IMR-90 (cell line): ENCODE results near the gene TRABD2A. TPM values are rescaled to one million over a fixed set of nuclear protein-coding genes. Genes with fewer than 3 reads are reported as not detected.

ENCODE experiments used
- ATAC-seq: fragments of 200-7000 bp; cut with Tn5 transposase; 2 replicates; pipeline ENCODE4 v1.9.1; 2020; ENCODE audit warnings: low read depth, mild to moderate bottlenecking, moderate library complexity
- BruUV-seq: library from RNA; stranded (reverse); fragments of 400-500 nt; replicated peaks from 2 replicates; lab custom pipeline; 2021; lab: Mats Ljungman, UMichigan
- CTCF ChIA-PET: fragments of 300-600 bp; formaldehyde crosslinking; extraction: SDS; loops from one replicate; lab custom pipeline; 2021; ENCODE audit warnings: antibody characterized with exemption; lab: Yijun Ruan, JAX
- POLR2A ChIA-PET: fragments of 300-600 bp; sonication (Branson Sonifier 250); formaldehyde crosslinking; loops from one replicate; lab custom pipeline; 2022; ENCODE audit warnings: antibody characterized with exemption; ENCODE audit not compliant: unreplicated experiment; lab: Charles Lee
- DNase-seq: peaks from one replicate; pipeline ENCODE4 v3.0.0; 2013
- H2AFZ ChIP-seq: replicated peaks from 2 replicates; pipeline ENCODE3; 2013; ENCODE audit warnings: low read length, mild to moderate bottlenecking; ENCODE audit not compliant: poor library complexity
- H2AK5ac ChIP-seq: 2 replicates; pipeline ENCODE4 v1.6.1; 2013; ENCODE audit warnings: low read depth, low read length, inconsistent platforms
- H2AK9ac ChIP-seq: replicated peaks from 2 replicates; pipeline ENCODE3; 2013; ENCODE audit warnings: mild to moderate bottlenecking, low read depth, low read length, moderate library complexity; ENCODE audit not compliant: poor library complexity
- H2BK120ac ChIP-seq: 2 replicates; pipeline ENCODE4 v1.6.1; 2013; ENCODE audit warnings: low read depth, low read length, inconsistent platforms
- H2BK15ac ChIP-seq: 3 replicates; pipeline ENCODE4 v1.6.1; 2013; ENCODE audit warnings: low read depth, low read length, inconsistent platforms
- H2BK20ac ChIP-seq: 2 replicates; pipeline ENCODE4 v1.6.1; 2013; ENCODE audit warnings: low read depth, mild to moderate bottlenecking, inconsistent platforms, low read length, moderate library complexity
- H2BK5ac ChIP-seq: 2 replicates; pipeline ENCODE4 v1.6.1; 2013; ENCODE audit warnings: mild to moderate bottlenecking, low read depth, low read length, inconsistent platforms; ENCODE audit not compliant: poor library complexity, severe bottlenecking
- H3K14ac ChIP-seq: replicated peaks from 2 replicates; pipeline ENCODE4 v1.6.1; 2013; ENCODE audit warnings: low read depth, low read length, inconsistent platforms
- H3K18ac ChIP-seq: 2 replicates; pipeline ENCODE4 v1.6.1; 2013; ENCODE audit warnings: low read depth, low read length, control low read depth
- H3K23ac ChIP-seq: 2 replicates; pipeline ENCODE4 v1.6.1; 2013; ENCODE audit warnings: low read depth, low read length, inconsistent platforms
- H3K27ac ChIP-seq: 2 replicates; pipeline ENCODE4 v1.5.1; 2013; ENCODE audit warnings: mild to moderate bottlenecking, control low read depth, low read length; ENCODE audit not compliant: insufficient read depth
- H3K27me3 ChIP-seq: 2 replicates; pipeline ENCODE4 v1.6.1; 2013; ENCODE audit warnings: low read length; ENCODE audit not compliant: control insufficient read depth, insufficient read depth
- H3K36me3 ChIP-seq: 2 replicates; pipeline ENCODE4 v1.6.1; 2013; ENCODE audit warnings: low read length, mixed read lengths; ENCODE audit not compliant: control insufficient read depth, insufficient read depth
- H3K4ac ChIP-seq: 2 replicates; pipeline ENCODE4 v1.6.1; 2013; ENCODE audit warnings: low read depth, low read length, inconsistent platforms
- H3K4me1 ChIP-seq: 2 replicates; pipeline ENCODE4 v1.6.1; 2013; ENCODE audit warnings: low read length, mixed read lengths; ENCODE audit not compliant: control insufficient read depth, insufficient read depth
- H3K4me2 ChIP-seq: 2 replicates; pipeline ENCODE4 v1.6.1; 2013; ENCODE audit warnings: low read depth, mild to moderate bottlenecking, control low read depth, low read length, moderate library complexity
- H3K4me3 ChIP-seq: 2 replicates; pipeline ENCODE4 v1.5.1; 2013; ENCODE audit warnings: low read depth, mild to moderate bottlenecking, control low read depth, low read length, moderate library complexity; ENCODE audit not compliant: insufficient read depth
- H3K56ac ChIP-seq: 2 replicates; pipeline ENCODE4 v1.6.1; 2013; ENCODE audit warnings: low read length, inconsistent platforms; ENCODE audit not compliant: insufficient read depth; ENCODE audit errors: extremely low read depth
- H3K79me1 ChIP-seq, 2 experiments: 2 replicates each; pipeline ENCODE4 v1.6.1; 2013; ENCODE audit warnings: low read length in 2 of 2, inconsistent platforms in 1 of 2, low read depth in 1 of 2
- H3K9ac ChIP-seq: 2 replicates; pipeline ENCODE4 v1.6.1; 2013; ENCODE audit warnings: low read depth, low read length, control low read depth
- H3K9me1 ChIP-seq: 2 replicates; pipeline ENCODE4 v1.6.1; 2013; ENCODE audit warnings: low read length, inconsistent platforms; ENCODE audit not compliant: insufficient read depth
- H3K9me3 ChIP-seq: 2 replicates; pipeline ENCODE4 v1.6.1; 2013; ENCODE audit warnings: low read length; ENCODE audit not compliant: control insufficient read depth, insufficient read depth
- H4K20me1 ChIP-seq: 2 replicates; pipeline ENCODE4 v1.6.1; 2013; ENCODE audit warnings: low read length, inconsistent platforms; ENCODE audit not compliant: insufficient read depth
- H4K5ac ChIP-seq: 2 replicates; pipeline ENCODE4 v1.6.1; 2013; ENCODE audit warnings: mild to moderate bottlenecking, low read depth, low read length, control low read depth
- H4K8ac ChIP-seq, 2 experiments: 2 replicates each; pipeline ENCODE4 v1.6.1; 2013; ENCODE audit warnings: low read depth in 2 of 2, low read length in 2 of 2, control low read depth in 1 of 2, inconsistent platforms in 1 of 2
- H4K91ac ChIP-seq: 2 replicates; pipeline ENCODE4 v1.6.1; 2013; ENCODE audit warnings: low read depth, low read length, inconsistent platforms; ENCODE audit not compliant: insufficient read depth
- BHLHE40 ChIP-seq: fragments of 150-350 bp; IDR thresholded peaks from 2 replicates; pipeline ENCODE4 v1.6.1; 2016; ENCODE audit warnings: mild to moderate bottlenecking, low read depth, low read length
- CEBPB ChIP-seq: IDR thresholded peaks from 2 replicates; pipeline ENCODE4 v1.6.1; 2012; ENCODE audit warnings: low read depth, low read length, improper control_type of control experiment
- CHD1 ChIP-seq: IDR thresholded peaks from 2 replicates; pipeline ENCODE4 v1.6.1; 2012; ENCODE audit warnings: low read depth, low read length, improper control_type of control experiment
- CTCF ChIP-seq: conservative IDR thresholded peaks from 2 replicates; pipeline ENCODE4 v1.5.1; 2012; ENCODE audit warnings: mild to moderate bottlenecking, low read depth, low read length, improper control_type of control experiment
- FOS ChIP-seq: fragments of 150-350 bp; IDR thresholded peaks from 2 replicates; pipeline ENCODE4 v1.6.1; 2016; ENCODE audit warnings: low read depth, low read length
- MAFK ChIP-seq: IDR thresholded peaks from 2 replicates; pipeline ENCODE4 v1.6.1; 2012; ENCODE audit warnings: low read depth, low read length, improper control_type of control experiment
- MAZ ChIP-seq: IDR thresholded peaks from 2 replicates; pipeline ENCODE4 v1.6.1; 2012; ENCODE audit warnings: low read depth, mild to moderate bottlenecking, low read length, improper control_type of control experiment, moderate library complexity, borderline replicate concordance
- MXI1 ChIP-seq: IDR thresholded peaks from 2 replicates; pipeline ENCODE4 v1.6.1; 2012; ENCODE audit warnings: low read depth, mild to moderate bottlenecking, low read length, moderate library complexity, borderline replicate concordance
- NFE2L2 ChIP-seq: fragments of 150-350 bp; IDR thresholded peaks from 2 replicates; pipeline ENCODE4 v1.6.1; 2016; ENCODE audit warnings: low read depth, mild to moderate bottlenecking, low read length
- RAD21 ChIP-seq: IDR thresholded peaks from 2 replicates; pipeline ENCODE4 v1.6.1; 2012; ENCODE audit warnings: low read length, improper control_type of control experiment
- RCOR1 ChIP-seq: IDR thresholded peaks from 2 replicates; pipeline ENCODE4 v1.6.1; 2012; ENCODE audit warnings: mild to moderate bottlenecking, low read length, improper control_type of control experiment; ENCODE audit not compliant: insufficient replicate concordance
- SMC3 ChIP-seq: fragments of 150-350 bp; IDR thresholded peaks from 2 replicates; pipeline ENCODE4 v1.6.1; 2016; ENCODE audit warnings: low read depth, mild to moderate bottlenecking, antibody characterized with exemption, low read length, moderate library complexity
- USF2 ChIP-seq: fragments of 150-350 bp; IDR thresholded peaks from 2 replicates; pipeline ENCODE4 v1.6.1; 2017; ENCODE audit warnings: mild to moderate bottlenecking, antibody characterized with exemption, low read length, low read depth
- WGBS, 2 experiments: methylation state at CpG; one replicate each; pipeline versions ENCODE4 v1.1.5 to v1.1.7; 2013; ENCODE audit warnings: missing lambda C conversion rate in 2 of 2; ENCODE audit not compliant: insufficient read length in 1 of 2; ENCODE audit errors: extremely low coverage in 2 of 2; 5-methylcytosine and 5-hydroxymethylcytosine counted together
- dilution Hi-C: fragments of 300-500 bp; cut with HindIII; formaldehyde crosslinking; loops from one replicate; pipeline ENCODE4 v1.14.3; 2018; ENCODE audit warnings: low sequenced_read_pairs; ENCODE audit not compliant: unreplicated experiment
- in situ Hi-C: fragments of 300-500 bp; cut with MboI; formaldehyde crosslinking; loops from 3 replicates; pipeline ENCODE4 v1.14.3; 2019; ENCODE audit warnings: low sequenced_read_pairs, inconsistent platforms, mixed read lengths
- intact Hi-C: fragments of 100-400 bp; cut with micrococcal nuclease; formaldehyde crosslinking; loops from 2 replicates; pipeline ENCODE4 v1.10.0; 2022
- polyA plus RNA-seq, 3 experiments: library from polyadenylated mRNA; depleted of rRNA; stranded (reverse); fragments of >200 nt; gene quantifications; 2 replicates each; pipeline ENCODE4 v1.2.3, GENCODE V29; 2012; ENCODE audit warnings: low replicate concordance in 1 of 3
- total RNA-seq: library from RNA; depleted of rRNA; stranded (reverse); fragments of >200 nt; gene quantifications from 2 replicates; pipeline ENCODE4 v1.2.3, GENCODE V29; 2012

The TRABD2A gene
- total and polyA plus RNA-seq, 2 of the 4 experiments (the other 2 are of a cell fraction), result 17.6 to 20.3 TPM

GRCh38 chr2:84832772-84833461 lies 48.0 kb downstream of the TRABD2A start:
- H3K36me3 ChIP-seq, result no peaks in the 10 kb centered on the region; the same call in 1 of the 2 replicates
- H3K9ac ChIP-seq, result 0 out of 2 replicates have a peak overlapping the region, but pooled peaks have one; percentile 19
- no peak overlapping the region for H3K4me3 ChIP-seq
- in situ Hi-C loops (no loop called here), dilution Hi-C loops (no loop called here), intact Hi-C loops (no loop called here)
- peaks cover 3 to 9% of the 10 kb centered on the region in 2 experiments; a peak in 3 of 4 replicates for H3K79me1 ChIP-seq
- peak overlapping the region; percentile 50; the same call in 1 of the 2 replicates for H3K4me2 ChIP-seq
- DNase-seq, result peak; percentile 17
- peak overlapping the region; percentile 86 for H2BK120ac ChIP-seq
- peak overlapping the region; percentile 71 for H3K23ac ChIP-seq
- H3K9me1 ChIP-seq, result peaks cover 16% of the 10 kb centered on the region
- peak overlapping the region; percentile 24 for H2BK5ac ChIP-seq
- ATAC-seq, result peak; percentile 60
- ChIA-PET CTCF (interaction anchor here (1.0 kb wide), 1 partner anchor 8 kb away, joined by 3 read pairs; no protein-coding TSS in a partner anchor), POLR2A (no interaction called here)
- H3K56ac ChIP-seq, result no peak overlapping the region; the same call in 1 of the 2 replicates
- H4K20me1 ChIP-seq, result no peaks in the 10 kb centered on the region
- no peak overlapping the region for H3K27ac ChIP-seq
- H4K8ac ChIP-seq, result peak overlapping the region in 1 of 2 experiments; percentile 86; a peak in 2 of 4 replicates
- H4K91ac ChIP-seq, result peak overlapping the region; percentile 73
- peak overlapping the region; percentile 91 for H3K4ac ChIP-seq
- BruUV-seq, result no TSS peak
- peak overlapping the region; percentile 70 for H2AK9ac ChIP-seq
- TF ChIP-seq USF2, result no peak
- TF ChIP-seq CTCF, result no peak
- TF ChIP-seq BHLHE40, result no peak
- TF ChIP-seq RAD21, result no peak
- no peak for TF ChIP-seq CHD1
- TF ChIP-seq CEBPB, result no peak
- TF ChIP-seq FOS, result no peak
- no peak for TF ChIP-seq SMC3
- TF ChIP-seq MAZ, result no peak
- no peak for TF ChIP-seq RCOR1
- TF ChIP-seq MXI1, result no peak
- no peak for TF ChIP-seq NFE2L2
- TF ChIP-seq MAFK, result no peak
- peak overlapping the region; percentile 85 for H2AFZ ChIP-seq
- H2AK5ac ChIP-seq, result peak overlapping the region; percentile 70; the same call in 1 of the 2 replicates
- H3K18ac ChIP-seq, result peak overlapping the region; percentile 38
- peak overlapping the region; percentile 58 for H4K5ac ChIP-seq
- WGBS, 2 experiments, result 40% methylated on average over 1 of the region's 5 CpGs; no CpG with 5 or more reads in 1 of the 2 experiments
- H3K4me1 ChIP-seq, result peaks cover 7% of the 10 kb centered on the region
- no peaks in the 10 kb centered on the region for H3K9me3 ChIP-seq
- H3K27me3 ChIP-seq, result no peaks in the 10 kb centered on the region
- H2BK20ac ChIP-seq, result peak overlapping the region; percentile 93
- peak overlapping the region; percentile 94 for H3K14ac ChIP-seq
- H2BK15ac ChIP-seq, result peak overlapping the region; percentile 27; the same call in 1 of the 3 replicates
